Spleen (tissue), 7 donors: ENCODE data around the gene CCDC87.

Source experiments
- CTCF ChIP-seq, 11 experiments: fragments of 200-600 bp in 7 of 11; fragments of 450-650 bp in 4 of 11; sonication (generic) in 4 of 11; IDR thresholded peaks in 8 of 11; conservative IDR thresholded peaks in 3 of 11; 1 replicate in 7 of 11; 2 replicates in 4 of 11; pipeline versions ENCODE4 v1.4.0 to v1.8.0; 2016 to 2021; ENCODE audit warnings: antibody characterized with exemption in 11 of 11, inconsistent platforms in 4 of 11, mild to moderate bottlenecking in 1 of 11
- POLR2AphosphoS5 ChIP-seq, 3 donors: sonication (generic); formaldehyde crosslinking; IDR thresholded peaks; one replicate each; pipeline ENCODE4 v1.5.1; 2017; ENCODE audit warnings: antibody characterized with exemption in 3 of 3
- donor health status: DM: no; HTN: no; CAD: no; lungs with moderate emphysema.
- donor health status: DM: no; HTN: no; CAD: no.
- donor health status: DM: no; HTN: no; CAD: no.

GRCh38 chr11:66631883-66632282 is 39.0 kb upstream of the CCDC87 start:
- TF ChIP-seq CTCF (IDR thresholded peaks at IDR 0.05 in 8 of 11, conservative IDR thresholded peaks at IDR 0.05 in 3 of 11) (no peak), POLR2AphosphoS5 (IDR thresholded peaks at IDR 0.05) (no peak)
